22Rv1 (cell line): ENCODE data around the gene RAB7A.

Source experiments
- H3K27ac ChIP-seq: fragments of 450-650 bp; 2 replicates; pipeline ENCODE4 v1.5.1; 2017
- CTCF ChIP-seq: fragments of 450-650 bp; IDR thresholded peaks from 2 replicates; pipeline ENCODE4 v1.5.1; 2017; ENCODE audit warnings: mild to moderate bottlenecking
- ZFX ChIP-seq: fragments of 450-650 bp; IDR thresholded peaks from 2 replicates; pipeline ENCODE4 v1.6.1; 2017; ENCODE audit warnings: antibody characterized with exemption, borderline replicate concordance

RAB7A gene

GRCh38 chr3:128815318-128816064 is 89.5 kb downstream of the RAB7A start:
- H3K27ac ChIP-seq: no peak overlapping the region
- TF ChIP-seq ZFX: no peak
- no peak for TF ChIP-seq CTCF

- TF ChIP-seq CTCF (no peak), ZFX (no peak)
These were observed 92.3 kb downstream of the RAB7A start for GRCh38 chr3:128818186-128818787.

GRCh38 chr3:128820252-128820839 is 94.4 kb downstream of the RAB7A start:
- TF ChIP-seq CTCF (no peak), ZFX (no peak)
- H3K27ac ChIP-seq: no peak overlapping the region

More at GRCh38 chr3:128818186-128818787, 92.3 kb downstream of the RAB7A start:
- no peak overlapping the region for H3K27ac ChIP-seq

GRCh38 chr3:128823008-128823407 is 97.0 kb downstream of the RAB7A start:
- H3K27ac ChIP-seq: no peak overlapping the region
- no peak for TF ChIP-seq CTCF
- TF ChIP-seq ZFX: no peak

GRCh38 chr3:128823631-128824030 is 97.6 kb downstream of the RAB7A start:
- TF ChIP-seq CTCF (no peak), ZFX (no peak)
- H3K27ac ChIP-seq: no peak overlapping the region

- no peak overlapping the region for H3K27ac ChIP-seq
- TF ChIP-seq ZFX: no peak
- no peak for TF ChIP-seq CTCF
These were observed 98.3 kb downstream of the RAB7A start for GRCh38 chr3:128824132-128824850.
